WTC11 (cell line): ENCODE results near the gene KCNK7.

ENCODE experiments used
- ESRRA ChIP-seq: sonication (generic); formaldehyde crosslinking; IDR thresholded peaks from 2 replicates; pipeline ENCODE4 v1.8.1; 2022; ENCODE audit warnings: mild to moderate bottlenecking, missing genetic modification reagents, borderline replicate concordance
- GABPB1 ChIP-seq: sonication (generic); formaldehyde crosslinking; IDR thresholded peaks from 2 replicates; pipeline ENCODE4 v1.8.1; 2023; ENCODE audit warnings: mild to moderate bottlenecking, missing genetic modification reagents
- IRF2 ChIP-seq: sonication (generic); formaldehyde crosslinking; IDR thresholded peaks from 2 replicates; pipeline ENCODE4 v1.8.0; 2022; ENCODE audit warnings: low read depth, missing genetic modification reagents, borderline replicate concordance
- KAT7 ChIP-seq: sonication (generic); formaldehyde crosslinking; IDR thresholded peaks from 2 replicates; pipeline ENCODE4 v1.8.1; 2023; ENCODE audit warnings: missing genetic modification reagents, mild to moderate bottlenecking, borderline replicate concordance
- MAX ChIP-seq: sonication (generic); formaldehyde crosslinking; IDR thresholded peaks from 2 replicates; pipeline ENCODE4 v1.8.0; 2022; ENCODE audit warnings: mild to moderate bottlenecking, missing genetic modification reagents
- PRDM15 ChIP-seq: sonication (generic); formaldehyde crosslinking; IDR thresholded peaks from 2 replicates; pipeline ENCODE4 v1.8.0; 2022; ENCODE audit warnings: missing genetic modification reagents
- TCF7 ChIP-seq: sonication (generic); formaldehyde crosslinking; IDR thresholded peaks from 2 replicates; pipeline ENCODE4 v1.8.0; 2022; ENCODE audit warnings: mild to moderate bottlenecking, low read depth, missing genetic modification reagents, moderate library complexity
- ZNF138 ChIP-seq: sonication (generic); formaldehyde crosslinking; conservative IDR thresholded peaks from 2 replicates; pipeline ENCODE4 v1.8.1; 2022; ENCODE audit warnings: mild to moderate bottlenecking, moderate library complexity, missing genetic modification reagents
- TF ChIP-seq, protein P1 (sequence below): fragments of 200-600 bp; IDR thresholded peaks from 2 replicates; pipeline ENCODE4 v1.8.0; 2022; ENCODE audit warnings: antibody characterized with exemption
- TF ChIP-seq, protein P2 (sequence below): sonication (generic); formaldehyde crosslinking; IDR thresholded peaks from 2 replicates; pipeline ENCODE4 v1.8.1; 2022; ENCODE audit warnings: low read depth, mild to moderate bottlenecking, moderate library complexity, missing genetic modification reagents, borderline replicate concordance
- TF ChIP-seq, protein P3 (sequence below): sonication (generic); formaldehyde crosslinking; IDR thresholded peaks from 2 replicates; pipeline ENCODE4 v1.8.1; 2022; ENCODE audit warnings: mild to moderate bottlenecking, missing genetic modification reagents, moderate library complexity, borderline replicate concordance
- TF ChIP-seq, protein P4 (sequence below): sonication (generic); formaldehyde crosslinking; IDR thresholded peaks from 2 replicates; pipeline ENCODE4 v1.8.0; 2022; ENCODE audit warnings: mild to moderate bottlenecking, missing genetic modification reagents
- TF ChIP-seq, protein P5 (sequence below): sonication (generic); formaldehyde crosslinking; conservative IDR thresholded peaks from 2 replicates; pipeline ENCODE4 v1.8.1; 2023; ENCODE audit warnings: mild to moderate bottlenecking, low read depth, missing genetic modification reagents, moderate library complexity
- TF ChIP-seq, protein P6 (sequence below): sonication (generic); formaldehyde crosslinking; IDR thresholded peaks from 2 replicates; pipeline ENCODE4 v1.8.1; 2023; ENCODE audit warnings: mild to moderate bottlenecking, missing genetic modification reagents, moderate library complexity

GRCh38 chr11:65642014-65642671, 46.5 kb upstream of the KCNK7 start:
- TF ChIP-seq KAT7 (CRISPR knock-in tag) (no peak), TCF7 (CRISPR knock-in tag) (no peak), GABPB1 (no peak), IRF2 (CRISPR knock-in tag) (no peak), MAX (CRISPR knock-in tag) (0 out of 2 replicates have a peak, but pooled peaks have one; percentile 17), PRDM15 (CRISPR knock-in tag) (no peak), ESRRA (CRISPR knock-in tag) (no peak), ZNF138 (CRISPR knock-in tag) (no peak)
- TF ChIP-seq, protein P1, sequence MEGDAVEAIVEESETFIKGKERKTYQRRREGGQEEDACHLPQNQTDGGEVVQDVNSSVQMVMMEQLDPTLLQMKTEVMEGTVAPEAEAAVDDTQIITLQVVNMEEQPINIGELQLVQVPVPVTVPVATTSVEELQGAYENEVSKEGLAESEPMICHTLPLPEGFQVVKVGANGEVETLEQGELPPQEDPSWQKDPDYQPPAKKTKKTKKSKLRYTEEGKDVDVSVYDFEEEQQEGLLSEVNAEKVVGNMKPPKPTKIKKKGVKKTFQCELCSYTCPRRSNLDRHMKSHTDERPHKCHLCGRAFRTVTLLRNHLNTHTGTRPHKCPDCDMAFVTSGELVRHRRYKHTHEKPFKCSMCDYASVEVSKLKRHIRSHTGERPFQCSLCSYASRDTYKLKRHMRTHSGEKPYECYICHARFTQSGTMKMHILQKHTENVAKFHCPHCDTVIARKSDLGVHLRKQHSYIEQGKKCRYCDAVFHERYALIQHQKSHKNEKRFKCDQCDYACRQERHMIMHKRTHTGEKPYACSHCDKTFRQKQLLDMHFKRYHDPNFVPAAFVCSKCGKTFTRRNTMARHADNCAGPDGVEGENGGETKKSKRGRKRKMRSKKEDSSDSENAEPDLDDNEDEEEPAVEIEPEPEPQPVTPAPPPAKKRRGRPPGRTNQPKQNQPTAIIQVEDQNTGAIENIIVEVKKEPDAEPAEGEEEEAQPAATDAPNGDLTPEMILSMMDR, result no peak
- TF ChIP-seq, protein P2, sequence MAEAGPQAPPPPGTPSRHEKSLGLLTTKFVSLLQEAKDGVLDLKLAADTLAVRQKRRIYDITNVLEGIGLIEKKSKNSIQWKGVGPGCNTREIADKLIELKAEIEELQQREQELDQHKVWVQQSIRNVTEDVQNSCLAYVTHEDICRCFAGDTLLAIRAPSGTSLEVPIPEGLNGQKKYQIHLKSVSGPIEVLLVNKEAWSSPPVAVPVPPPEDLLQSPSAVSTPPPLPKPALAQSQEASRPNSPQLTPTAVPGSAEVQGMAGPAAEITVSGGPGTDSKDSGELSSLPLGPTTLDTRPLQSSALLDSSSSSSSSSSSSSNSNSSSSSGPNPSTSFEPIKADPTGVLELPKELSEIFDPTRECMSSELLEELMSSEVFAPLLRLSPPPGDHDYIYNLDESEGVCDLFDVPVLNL (CRISPR knock-in tag), result no peak
- TF ChIP-seq, protein P3, sequence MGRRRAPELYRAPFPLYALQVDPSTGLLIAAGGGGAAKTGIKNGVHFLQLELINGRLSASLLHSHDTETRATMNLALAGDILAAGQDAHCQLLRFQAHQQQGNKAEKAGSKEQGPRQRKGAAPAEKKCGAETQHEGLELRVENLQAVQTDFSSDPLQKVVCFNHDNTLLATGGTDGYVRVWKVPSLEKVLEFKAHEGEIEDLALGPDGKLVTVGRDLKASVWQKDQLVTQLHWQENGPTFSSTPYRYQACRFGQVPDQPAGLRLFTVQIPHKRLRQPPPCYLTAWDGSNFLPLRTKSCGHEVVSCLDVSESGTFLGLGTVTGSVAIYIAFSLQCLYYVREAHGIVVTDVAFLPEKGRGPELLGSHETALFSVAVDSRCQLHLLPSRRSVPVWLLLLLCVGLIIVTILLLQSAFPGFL, result no peak
- TF ChIP-seq, protein P4, sequence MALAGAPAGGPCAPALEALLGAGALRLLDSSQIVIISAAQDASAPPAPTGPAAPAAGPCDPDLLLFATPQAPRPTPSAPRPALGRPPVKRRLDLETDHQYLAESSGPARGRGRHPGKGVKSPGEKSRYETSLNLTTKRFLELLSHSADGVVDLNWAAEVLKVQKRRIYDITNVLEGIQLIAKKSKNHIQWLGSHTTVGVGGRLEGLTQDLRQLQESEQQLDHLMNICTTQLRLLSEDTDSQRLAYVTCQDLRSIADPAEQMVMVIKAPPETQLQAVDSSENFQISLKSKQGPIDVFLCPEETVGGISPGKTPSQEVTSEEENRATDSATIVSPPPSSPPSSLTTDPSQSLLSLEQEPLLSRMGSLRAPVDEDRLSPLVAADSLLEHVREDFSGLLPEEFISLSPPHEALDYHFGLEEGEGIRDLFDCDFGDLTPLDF (CRISPR knock-in tag), result no peak
- TF ChIP-seq, protein P5, sequence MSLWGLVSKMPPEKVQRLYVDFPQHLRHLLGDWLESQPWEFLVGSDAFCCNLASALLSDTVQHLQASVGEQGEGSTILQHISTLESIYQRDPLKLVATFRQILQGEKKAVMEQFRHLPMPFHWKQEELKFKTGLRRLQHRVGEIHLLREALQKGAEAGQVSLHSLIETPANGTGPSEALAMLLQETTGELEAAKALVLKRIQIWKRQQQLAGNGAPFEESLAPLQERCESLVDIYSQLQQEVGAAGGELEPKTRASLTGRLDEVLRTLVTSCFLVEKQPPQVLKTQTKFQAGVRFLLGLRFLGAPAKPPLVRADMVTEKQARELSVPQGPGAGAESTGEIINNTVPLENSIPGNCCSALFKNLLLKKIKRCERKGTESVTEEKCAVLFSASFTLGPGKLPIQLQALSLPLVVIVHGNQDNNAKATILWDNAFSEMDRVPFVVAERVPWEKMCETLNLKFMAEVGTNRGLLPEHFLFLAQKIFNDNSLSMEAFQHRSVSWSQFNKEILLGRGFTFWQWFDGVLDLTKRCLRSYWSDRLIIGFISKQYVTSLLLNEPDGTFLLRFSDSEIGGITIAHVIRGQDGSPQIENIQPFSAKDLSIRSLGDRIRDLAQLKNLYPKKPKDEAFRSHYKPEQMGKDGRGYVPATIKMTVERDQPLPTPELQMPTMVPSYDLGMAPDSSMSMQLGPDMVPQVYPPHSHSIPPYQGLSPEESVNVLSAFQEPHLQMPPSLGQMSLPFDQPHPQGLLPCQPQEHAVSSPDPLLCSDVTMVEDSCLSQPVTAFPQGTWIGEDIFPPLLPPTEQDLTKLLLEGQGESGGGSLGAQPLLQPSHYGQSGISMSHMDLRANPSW (CRISPR knock-in tag), result no peak
- TF ChIP-seq, protein P6, sequence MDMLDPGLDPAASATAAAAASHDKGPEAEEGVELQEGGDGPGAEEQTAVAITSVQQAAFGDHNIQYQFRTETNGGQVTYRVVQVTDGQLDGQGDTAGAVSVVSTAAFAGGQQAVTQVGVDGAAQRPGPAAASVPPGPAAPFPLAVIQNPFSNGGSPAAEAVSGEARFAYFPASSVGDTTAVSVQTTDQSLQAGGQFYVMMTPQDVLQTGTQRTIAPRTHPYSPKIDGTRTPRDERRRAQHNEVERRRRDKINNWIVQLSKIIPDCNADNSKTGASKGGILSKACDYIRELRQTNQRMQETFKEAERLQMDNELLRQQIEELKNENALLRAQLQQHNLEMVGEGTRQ, result 0 out of 2 replicates have a peak, but pooled peaks have one; percentile 25
